HT1080 (cell line): ENCODE data around the gene FASTKD1. TPM values are rescaled to one million over a fixed set of nuclear protein-coding genes. Genes with fewer than 3 reads are reported as not detected.
"Not testable (repeated sequence)": the region's sequence is repeated elsewhere in the genome, so short reads cannot be mapped to it uniquely, and the experiment has no call there.

ENCODE experiments used
- DNase-seq: peaks from one replicate; pipeline ENCODE4 v3.0.0-alpha.2; 2015; ENCODE audit warnings: low read depth
- polyA plus RNA-seq, 2 experiments: library from polyadenylated mRNA; depleted of rRNA; stranded (reverse); fragments of >200 nt; gene quantifications; 2 replicates each; pipeline ENCODE4 v1.2.3, GENCODE V29; 2015
- total RNA-seq: library from RNA; depleted of rRNA; stranded (reverse); fragments of >200 nt; shearing (Covaris generic); gene quantifications from 2 replicates; pipeline ENCODE4 v1.2.3, GENCODE V29; 2014; rRNA removed

FASTKD1 gene, protein sequence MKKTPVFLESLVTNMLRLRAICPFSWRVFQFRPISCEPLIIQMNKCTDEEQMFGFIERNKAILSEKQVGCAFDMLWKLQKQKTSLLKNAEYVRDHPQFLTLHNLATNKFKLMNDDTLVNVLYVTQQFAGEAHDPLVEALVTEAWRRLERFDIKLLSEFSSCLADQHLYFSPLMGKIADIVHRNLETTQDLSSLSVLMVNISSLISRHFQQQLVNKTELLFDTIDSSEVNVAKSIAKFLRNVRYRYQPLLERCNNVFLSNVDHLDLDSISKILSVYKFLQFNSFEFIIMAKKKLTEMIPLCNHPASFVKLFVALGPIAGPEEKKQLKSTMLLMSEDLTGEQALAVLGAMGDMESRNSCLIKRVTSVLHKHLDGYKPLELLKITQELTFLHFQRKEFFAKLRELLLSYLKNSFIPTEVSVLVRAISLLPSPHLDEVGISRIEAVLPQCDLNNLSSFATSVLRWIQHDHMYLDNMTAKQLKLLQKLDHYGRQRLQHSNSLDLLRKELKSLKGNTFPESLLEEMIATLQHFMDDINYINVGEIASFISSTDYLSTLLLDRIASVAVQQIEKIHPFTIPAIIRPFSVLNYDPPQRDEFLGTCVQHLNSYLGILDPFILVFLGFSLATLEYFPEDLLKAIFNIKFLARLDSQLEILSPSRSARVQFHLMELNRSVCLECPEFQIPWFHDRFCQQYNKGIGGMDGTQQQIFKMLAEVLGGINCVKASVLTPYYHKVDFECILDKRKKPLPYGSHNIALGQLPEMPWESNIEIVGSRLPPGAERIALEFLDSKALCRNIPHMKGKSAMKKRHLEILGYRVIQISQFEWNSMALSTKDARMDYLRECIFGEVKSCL
- 18.4 and 19.2 TPM in 2 replicates for total RNA-seq
- polyA plus RNA-seq (2015; cell fraction: cytosol; rRNA removed), result 17.2 and 17.8 TPM in 2 replicates
- polyA plus RNA-seq (2015; cell fraction: nucleus; rRNA removed), result 81.6 and 98.9 TPM in 2 replicates

DNA sequence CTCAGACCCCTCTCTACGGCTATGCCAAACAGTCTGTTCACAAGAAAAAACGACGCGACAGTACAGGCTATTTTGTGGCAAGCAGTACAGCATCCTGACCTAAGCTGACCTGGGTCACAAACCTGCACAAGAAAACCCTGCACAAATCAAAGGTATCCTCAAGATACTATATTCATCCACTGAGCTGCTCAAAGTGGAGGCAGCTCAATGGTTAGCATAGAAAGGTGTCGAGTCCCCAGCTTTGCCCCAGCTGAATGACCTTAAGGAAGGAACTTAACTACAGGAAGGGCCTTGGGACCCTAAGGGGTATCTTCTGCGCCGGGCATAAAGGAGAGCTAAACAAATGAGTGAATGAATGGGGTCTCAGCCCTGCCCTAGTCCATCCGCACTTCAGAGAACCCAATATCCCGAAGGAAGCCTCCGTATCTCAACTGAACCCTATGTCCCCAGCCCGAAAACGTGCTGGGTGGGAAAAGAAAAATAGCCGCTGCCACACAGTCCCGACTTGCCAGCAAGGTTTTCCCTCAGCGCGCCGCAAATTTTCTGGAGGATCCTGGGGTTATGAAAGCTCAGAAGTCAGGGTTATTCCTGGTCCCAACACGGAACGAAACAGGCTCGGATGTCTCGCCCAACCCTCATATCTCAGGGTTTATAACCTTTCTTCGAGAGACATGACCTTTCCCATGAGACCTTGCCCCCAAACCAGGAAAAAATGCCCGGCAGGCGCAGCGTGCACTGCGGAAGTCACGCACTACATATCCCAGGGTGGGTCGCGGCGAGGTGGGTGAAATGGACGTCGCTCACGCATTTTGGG lies at the start of gene FASTKD1:
Gene FASTKD1, minus strand, starts transcription at position 706 of the 814 bp plus-strand sequence. CDS start 1,836 bp downstream, outside the sequence.
- peak; percentile 89 for DNase-seq

DNA sequence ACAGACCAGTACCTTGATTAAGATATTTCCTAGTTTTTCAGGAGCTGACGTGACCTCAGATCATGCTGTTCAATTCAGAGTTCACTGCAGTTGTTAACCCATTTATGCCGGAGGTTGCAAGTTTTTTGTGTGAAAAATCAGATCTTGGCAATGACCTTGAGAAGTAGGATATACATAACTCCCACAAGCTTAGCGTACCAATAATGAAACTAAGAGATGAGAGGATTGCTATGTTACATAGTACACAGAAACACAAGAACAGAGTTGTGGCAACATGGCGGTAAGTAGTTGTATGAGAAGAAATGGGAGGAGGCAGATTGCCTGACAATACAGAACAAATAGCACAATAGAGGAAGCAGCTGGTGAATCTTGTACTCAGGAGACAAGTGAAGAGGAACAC lies 49.6 kb upstream of the FASTKD1 start:
- no peak for DNase-seq

DNA sequence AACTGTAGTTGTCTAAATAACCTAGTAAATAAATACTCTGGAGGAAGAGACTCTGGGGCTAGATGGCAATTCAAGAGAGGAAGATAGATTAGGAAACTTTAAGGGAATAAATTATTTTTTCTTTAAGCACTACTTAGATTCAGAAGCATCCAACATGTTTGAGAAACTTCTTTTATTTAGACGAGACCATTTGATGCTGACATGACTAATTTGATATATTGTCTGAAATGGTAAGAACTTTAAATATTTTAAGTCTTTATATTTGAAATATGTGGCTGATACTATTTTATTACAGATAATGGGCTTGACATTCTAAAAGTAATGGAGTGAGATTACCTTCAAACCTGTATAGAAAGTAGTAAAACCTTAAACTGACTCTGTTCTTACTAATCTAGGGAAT lies 46.8 kb upstream of the FASTKD1 start:
- no peak for DNase-seq

DNA sequence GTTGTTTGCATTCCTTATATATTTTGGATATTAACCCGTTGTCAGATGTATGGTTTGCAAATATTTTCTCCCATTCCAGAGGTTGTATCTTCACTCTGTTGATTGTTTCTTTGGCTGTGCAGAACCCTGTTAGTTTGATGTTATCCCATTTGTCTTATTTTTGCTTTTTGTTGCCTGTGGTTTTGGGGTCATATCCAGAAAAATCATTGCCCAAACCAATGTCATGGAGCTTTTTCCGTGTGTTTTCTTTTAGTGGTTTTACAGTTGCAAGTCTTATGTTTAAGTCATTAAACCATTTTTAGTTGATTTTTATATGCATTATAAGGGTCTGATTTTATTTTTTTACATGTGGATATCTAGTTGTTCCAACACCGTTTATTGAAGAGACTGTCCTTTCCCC lies 46.3 kb upstream of the FASTKD1 start:
- DNase-seq, result no peak

DNA sequence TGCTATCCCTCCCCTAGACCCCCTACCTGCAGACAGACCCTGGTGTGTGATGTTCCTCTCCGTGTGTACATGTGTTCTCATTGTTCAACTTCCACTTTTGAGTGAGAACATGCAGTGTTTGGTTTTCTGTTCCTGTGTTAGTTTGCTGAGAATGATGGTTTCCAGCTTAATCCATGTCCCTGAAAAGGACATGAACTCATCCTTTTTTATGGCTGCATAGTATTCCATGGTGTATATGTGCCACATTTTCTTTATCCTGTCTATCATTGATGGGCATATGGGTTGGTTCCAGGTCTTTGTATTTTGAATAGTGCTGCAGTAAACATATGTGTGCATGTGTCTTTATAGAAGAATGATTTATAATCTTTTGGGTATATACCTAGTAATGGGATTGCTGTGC lies 42.3 kb upstream of the FASTKD1 start:
- DNase-seq, result not testable (repeated sequence)

DNA sequence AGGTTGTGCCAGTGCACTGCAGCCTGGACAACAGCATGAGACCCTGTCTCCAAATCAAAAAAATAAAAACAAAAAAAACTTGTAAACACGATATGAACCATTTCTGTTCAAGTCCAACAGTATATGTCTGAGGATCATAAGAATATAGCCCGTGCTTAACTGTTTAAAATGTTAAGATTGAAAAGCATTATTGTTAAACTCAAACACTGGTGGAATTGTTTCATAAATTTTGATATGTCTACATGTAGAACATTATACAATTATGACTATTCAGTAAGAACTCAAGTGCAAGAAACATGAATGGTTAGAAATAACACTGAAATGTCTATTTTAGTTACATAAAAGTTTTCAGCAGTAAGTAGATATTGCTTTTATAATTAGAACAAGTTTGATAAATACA lies 40.2 kb upstream of the FASTKD1 start:
- DNase-seq, result no peak

DNA sequence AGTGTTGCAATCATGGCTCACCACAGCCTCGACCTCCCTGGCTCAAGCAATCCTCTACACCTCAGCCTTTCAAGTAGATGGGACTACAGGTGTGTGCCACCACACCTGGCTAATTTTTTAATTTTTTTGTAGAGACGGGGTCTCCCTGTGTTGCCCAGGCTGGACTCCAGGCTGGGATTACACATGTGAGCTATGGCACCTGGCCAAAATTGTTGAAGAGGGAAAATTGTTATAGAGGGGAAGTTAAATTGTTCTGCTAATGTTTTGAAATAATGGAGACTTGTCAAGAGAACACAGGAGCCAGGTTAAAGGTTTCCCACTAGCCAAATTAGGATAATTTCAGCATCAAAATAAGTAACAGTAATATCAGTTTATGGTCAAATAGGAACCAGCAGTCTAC lies 35.6 kb upstream of the FASTKD1 start:
- no peak for DNase-seq

DNA sequence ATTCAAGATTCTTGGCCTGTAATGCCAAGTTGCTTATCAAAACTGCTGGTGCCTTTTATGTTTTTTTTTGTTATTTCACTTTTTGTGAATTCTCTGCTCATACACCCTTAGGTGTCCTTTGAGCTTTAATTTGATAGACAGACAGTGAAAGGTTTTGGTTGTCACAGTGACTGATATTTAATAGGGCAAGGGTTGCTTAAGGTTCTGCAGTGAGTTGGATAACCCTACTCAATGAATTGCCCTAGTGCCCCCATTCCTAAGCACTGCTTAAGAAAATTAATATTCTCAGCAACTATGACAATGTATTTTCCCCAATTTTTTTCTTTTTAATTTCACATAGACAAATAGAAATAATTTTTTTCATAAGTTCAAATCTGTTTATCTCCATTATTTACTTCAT lies 25.9 kb upstream of the FASTKD1 start:
- DNase-seq, result no peak

DNA sequence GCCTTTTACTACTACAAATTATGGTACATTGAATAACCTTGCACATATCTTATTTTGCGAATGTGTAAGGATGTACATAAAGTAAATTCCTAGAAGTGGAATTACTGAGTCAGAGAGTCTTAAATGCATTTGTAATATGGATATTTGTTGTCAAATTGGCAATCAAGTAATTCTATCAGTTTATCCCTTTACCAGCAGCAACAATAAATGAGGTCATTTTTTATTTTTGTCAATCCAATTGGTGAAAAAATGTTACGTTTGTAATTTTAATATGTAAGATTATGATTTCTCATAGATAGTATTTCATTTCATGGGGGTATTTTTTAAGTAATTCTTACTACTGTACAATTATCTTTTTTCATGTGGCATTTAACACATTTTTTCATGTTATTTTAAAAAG lies 25.3 kb upstream of the FASTKD1 start:
- no peak for DNase-seq

DNA sequence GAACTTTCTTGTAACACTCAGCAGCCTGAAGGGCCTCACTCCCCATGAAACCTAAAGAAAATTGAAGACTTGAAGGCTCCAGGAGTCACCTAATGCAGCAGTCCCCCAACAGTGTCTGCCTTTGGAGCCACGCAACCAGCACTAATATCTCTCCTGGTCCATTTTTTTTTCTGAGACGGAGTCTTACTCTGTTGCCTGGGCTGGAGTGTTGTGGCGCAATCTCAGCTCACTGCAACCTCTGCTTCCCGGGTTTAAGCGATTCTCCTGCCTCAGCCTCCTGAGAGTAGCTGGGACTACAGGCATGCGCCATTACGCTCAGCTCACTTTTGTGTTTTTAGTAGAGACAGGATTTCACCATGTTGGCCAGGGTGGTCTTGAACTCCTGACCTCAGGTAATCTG lies 22.9 kb upstream of the FASTKD1 start:
- DNase-seq, result not testable (repeated sequence)

DNA sequence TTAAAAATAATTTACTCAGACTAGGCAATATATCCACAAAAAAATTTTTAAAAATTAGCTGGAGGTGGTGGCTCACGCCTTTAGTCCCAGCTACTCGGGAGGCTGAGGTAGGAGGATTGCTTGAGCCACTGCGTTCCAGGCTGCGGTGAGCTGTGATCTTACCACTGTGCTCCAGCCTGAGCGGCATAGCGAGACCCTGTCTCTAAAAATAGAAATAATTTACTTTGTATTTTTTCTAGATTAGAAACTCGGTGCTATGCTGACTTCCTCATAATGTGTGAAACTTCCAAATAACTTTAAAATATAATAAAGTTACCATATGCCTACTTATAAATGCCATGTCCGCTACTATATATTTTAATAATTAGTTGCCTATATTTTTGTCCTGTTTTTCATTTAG lies 17.1 kb upstream of the FASTKD1 start:
- DNase-seq, result no peak

DNA sequence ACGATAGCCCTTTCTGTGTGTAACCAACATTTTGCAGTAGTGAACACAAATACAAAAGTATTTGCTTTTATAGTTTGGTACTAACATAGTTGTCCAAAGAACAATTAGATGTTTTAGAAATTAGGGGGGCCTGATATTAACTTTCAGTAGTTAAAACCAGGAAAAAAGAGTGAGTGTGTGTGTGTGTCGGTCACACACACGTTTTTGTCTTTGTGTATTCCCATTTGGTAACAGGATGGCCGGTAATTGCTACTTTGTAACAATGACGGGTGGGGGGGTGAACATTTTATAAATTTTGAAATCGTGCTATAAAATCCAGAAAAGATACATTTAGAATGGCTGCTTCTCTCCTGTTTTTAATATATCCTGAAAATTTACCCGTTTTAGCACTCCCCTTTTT lies 12.0 kb upstream of the FASTKD1 start:
- no peak for DNase-seq

DNA sequence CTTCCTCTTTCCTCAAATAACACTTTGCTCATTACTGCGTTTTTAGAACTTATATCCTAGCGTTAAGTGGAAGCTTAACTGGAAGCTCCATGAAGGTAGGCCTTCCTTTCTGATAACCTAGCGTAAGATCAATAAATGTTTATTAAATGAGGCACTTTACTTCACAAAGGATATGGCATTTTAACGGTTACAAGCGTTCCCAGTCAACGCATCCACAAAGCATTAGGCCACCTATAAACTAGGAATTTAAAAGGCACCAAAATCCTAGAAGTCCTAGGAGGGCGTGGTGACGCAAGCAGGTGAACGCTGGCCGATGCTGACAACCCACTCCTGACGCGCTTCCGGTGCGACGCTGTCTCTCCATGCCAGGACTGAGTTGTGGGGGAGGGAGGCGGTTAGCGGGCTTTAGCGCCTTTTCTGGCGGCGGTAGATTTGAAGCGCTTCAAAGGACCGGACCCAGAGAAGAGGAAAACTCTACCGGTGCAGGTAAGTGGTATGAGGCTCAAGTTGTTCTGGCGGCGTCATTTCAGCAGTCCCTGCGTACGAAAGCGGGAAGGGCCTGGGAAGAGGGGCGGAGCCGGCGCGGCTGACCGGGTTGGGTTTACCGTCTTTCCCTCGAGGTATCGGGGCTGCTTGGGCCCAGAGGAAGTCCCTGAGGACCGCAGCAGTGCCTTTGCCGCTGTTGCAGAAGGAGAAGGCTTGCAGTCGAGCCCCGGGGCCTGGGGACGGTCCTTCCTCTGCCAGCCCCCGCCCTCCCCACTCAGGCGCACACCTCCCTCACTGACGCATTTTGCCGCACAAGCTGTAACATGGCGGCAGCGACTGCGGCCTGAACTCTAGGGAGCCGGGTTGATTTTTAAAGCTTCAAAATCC lies 10.6 kb upstream of the FASTKD1 start, which contains the start of gene PPIG:
Gene PPIG, plus strand, starts transcription at position 347 of the 873 bp plus-strand sequence. CDS start 19,691 bp downstream, outside the sequence.
- peak; percentile 84 for DNase-seq

DNA sequence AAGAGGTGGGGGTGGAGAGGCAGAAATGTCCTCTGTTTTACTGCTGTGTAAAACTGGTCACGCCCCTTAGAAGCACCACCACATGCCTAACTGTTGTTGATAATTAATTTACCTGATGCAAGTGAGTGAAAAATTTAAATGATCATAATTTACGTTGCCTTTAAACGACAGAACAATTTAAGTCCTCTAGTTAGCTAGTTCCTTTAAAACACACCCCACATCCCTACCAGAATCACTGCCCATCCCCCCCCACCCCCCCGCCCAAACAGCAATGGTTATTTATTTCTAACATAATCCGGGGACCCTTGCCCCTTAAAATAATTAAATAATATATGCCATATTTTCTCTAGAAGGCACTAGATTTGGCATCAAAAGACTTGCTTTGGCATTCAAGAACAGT lies 9.9 kb upstream of the FASTKD1 start:
- DNase-seq, result no peak

DNA sequence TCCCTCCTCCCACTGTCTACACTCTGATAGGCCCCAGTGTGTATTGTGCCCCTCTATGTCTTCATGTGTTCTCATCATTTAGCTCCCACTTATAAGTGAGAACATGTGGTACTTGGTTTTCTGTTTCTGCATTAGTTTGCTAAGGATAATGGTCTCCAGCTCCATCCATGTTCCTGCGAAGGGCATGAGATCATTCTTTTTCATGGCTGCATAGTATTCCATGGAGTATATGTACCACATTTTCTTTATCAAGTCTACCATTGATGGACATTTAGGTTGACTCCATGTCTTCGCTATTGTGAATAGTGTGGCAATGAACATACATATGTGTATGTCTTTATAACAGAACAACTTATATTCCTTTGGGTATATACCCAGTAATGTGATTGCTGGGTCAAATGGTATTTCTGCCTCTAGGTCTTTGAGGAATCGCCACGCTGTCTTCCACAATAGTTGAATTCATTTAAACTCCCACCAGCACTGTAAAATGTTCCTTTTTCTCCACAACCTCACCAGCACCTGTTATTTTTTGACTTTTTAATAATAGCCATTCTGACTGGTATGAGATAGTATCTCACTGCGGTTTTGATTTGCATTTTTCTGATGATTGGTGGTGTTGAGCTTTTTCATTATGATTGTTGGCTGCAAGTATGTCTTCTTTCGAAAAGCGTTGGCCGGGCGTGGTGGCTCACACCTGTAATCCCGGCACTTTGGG lies 9.0 kb upstream of the FASTKD1 start:
- DNase-seq, result not testable (repeated sequence)

DNA sequence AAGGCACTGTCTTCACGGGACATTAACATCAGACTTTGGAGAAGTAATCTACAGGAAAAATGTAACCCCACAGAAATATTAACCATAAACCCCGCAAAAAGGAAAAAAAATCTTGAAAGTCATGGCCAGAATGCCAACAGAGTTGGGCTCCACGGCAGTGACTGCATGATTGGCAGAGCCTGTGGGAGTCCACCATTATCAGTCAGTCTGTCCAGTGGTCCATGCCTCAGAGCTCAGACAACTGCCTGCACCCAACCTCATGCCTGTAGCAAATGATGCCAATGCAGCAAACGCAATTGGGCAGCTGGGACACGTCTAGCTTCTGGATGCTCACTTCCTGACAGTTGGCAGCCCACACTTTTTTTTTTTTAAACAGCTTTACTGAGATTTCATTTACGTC lies 5.4 kb upstream of the FASTKD1 start:
- DNase-seq, result no peak

DNA sequence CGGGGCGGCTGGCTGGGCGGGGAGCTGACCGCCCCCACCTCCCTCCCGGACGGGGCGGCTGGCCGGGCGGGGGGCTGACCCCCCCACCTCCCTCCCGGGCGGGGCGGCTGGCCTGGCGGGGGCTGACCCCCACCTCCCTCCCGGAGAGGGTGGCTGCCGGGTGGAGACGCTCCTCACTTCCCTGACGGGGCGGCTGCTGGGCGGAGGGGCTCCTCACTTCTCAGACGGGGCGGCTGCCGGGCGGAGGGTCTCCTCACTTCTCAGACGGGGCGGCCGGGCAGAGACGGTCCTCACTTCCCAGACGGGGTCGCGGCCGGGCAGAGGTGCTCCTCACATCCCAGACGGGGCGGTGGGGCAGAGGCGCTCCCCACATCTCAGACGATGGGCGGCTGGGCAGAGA lies 1.6 kb upstream of the FASTKD1 start:
- DNase-seq, result not testable (repeated sequence)

DNA sequence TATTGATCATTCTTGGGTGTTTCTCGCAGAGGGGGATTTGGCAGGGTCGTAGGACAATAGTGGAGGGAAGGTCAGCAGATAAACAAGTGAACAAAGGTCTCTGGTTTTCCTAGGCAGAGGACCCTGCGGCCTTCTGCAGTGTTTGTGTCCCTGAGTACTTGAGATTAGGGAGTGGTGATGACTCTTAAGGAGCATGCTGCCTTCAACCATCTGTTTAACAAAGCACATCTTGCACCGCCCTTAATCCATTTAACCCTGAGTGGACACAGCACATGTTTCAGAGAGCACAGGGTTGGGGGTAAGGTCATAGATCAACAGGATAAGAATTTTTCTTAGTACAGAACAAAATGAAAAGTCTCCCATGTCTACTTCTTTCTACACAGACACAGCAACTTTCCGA lies 874 bp upstream of the FASTKD1 start:
- not testable (repeated sequence) for DNase-seq

DNA sequence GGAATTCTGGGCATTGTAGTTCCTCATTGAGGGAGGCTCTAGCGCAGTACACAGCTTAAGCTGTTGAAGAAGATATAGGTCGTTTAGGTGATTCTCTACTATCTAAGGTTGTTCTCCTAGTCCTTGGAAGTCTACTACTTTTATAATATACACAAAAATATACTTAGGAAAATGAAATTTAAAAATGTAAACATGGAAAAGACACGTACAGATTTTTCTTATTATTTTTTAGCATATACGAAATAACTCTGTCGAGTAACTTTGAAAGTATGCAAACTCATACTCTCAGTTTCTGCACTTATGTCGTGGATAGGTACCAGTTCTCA lies 272 bp upstream of the FASTKD1 start:
- DNase-seq, result no peak

DNA sequence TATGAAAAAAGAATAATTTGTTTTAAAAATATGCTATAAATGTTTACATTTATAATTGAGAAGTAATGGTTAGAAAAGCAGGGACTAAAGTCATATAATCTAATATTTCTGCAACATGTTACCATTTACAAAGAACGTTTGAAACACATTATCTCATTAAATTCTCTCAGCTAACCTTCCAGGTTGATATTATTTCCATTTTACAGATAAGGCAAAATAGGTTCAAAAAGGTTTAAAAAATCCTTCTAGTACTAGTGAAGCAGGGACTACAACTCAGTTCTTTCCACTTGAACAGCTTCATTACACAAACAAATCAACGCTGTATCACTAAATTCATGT lies 875 bp downstream of the FASTKD1 start:
- no peak for DNase-seq
